Heart left ventricle (tissue), 16 donors: ENCODE results near the gene FAM227A. TPM values are rescaled to one million over a fixed set of nuclear protein-coding genes. Genes with fewer than 3 reads are reported as not detected.

Experiments used
- ATAC-seq, 4 donors: fragments of 200-7000 bp; cut with Tn5 transposase; one replicate each; pipeline ENCODE4 v1.9.1; 2020 to 2022; ENCODE audit warnings: moderate library complexity in 4 of 4, mild to moderate bottlenecking in 3 of 4, moderate number of reproducible peaks in 1 of 4
- DNase-seq, 5 donors: peaks; one replicate each; pipeline ENCODE4 v3.0.0-alpha.2; 2020
- H3K27ac ChIP-seq, 12 donors: fragments of 200-600 bp; sonication (generic) in 4 of 12; one replicate each; pipeline versions ENCODE4 v1.5.0 to v1.8.0; 2016 to 2022; ENCODE audit warnings: mild to moderate bottlenecking in 2 of 12
- H3K27me3 ChIP-seq, 9 donors: fragments of 200-600 bp; sonication (generic) in 2 of 9; one replicate each; pipeline versions ENCODE4 v1.5.1 to v1.8.0; 2016 to 2022; ENCODE audit warnings: mild to moderate bottlenecking in 3 of 9
- H3K36me3 ChIP-seq, 9 donors: fragments of 200-600 bp; sonication (generic) in 2 of 9; one replicate each; pipeline versions ENCODE4 v1.5.0 to v1.8.0; 2018 to 2022; ENCODE audit warnings: mild to moderate bottlenecking in 2 of 9
- H3K4me1 ChIP-seq, 12 donors: fragments of 200-600 bp; sonication (generic) in 4 of 12; one replicate each; pipeline versions ENCODE4 v1.5.0 to v1.8.0; 2016 to 2022; ENCODE audit warnings: mild to moderate bottlenecking in 3 of 12
- H3K4me3 ChIP-seq, 12 donors: fragments of 200-600 bp; sonication (generic) in 4 of 12; one replicate each; pipeline versions ENCODE4 v1.5.0 to v1.8.0; 2017 to 2022; ENCODE audit warnings: mild to moderate bottlenecking in 9 of 12, moderate library complexity in 4 of 12
- H3K9me3 ChIP-seq, 12 donors: fragments of 200-600 bp; sonication (generic) in 4 of 12; one replicate each; pipeline versions ENCODE4 v1.5.0 to v1.8.0; 2016 to 2022; ENCODE audit warnings: mild to moderate bottlenecking in 1 of 12
- CTCF ChIP-seq, 12 donors: fragments of 200-600 bp; sonication (generic) in 4 of 12; IDR thresholded peaks; one replicate each; pipeline versions ENCODE4 v1.5.0 to v1.8.0; 2018 to 2022; ENCODE audit warnings: antibody characterized with exemption in 12 of 12, mild to moderate bottlenecking in 5 of 12
- POLR2A ChIP-seq, 2 donors: fragments of 450-650 bp; IDR thresholded peaks; one replicate each; pipeline ENCODE4 v1.6.1; 2017; ENCODE audit warnings: antibody characterized with exemption in 2 of 2, mild to moderate bottlenecking in 2 of 2, moderate library complexity in 2 of 2
- whole genome bisulfite sequencing, 4 donors: extraction: QIAGEN DNeasy Blood & Tissue Kit in 2 of 4; methylation state at CpG; one replicate each; pipeline versions ENCODE4 v1.1.5 to v1.1.7; 2013 to 2018; 5-methylcytosine and 5-hydroxymethylcytosine counted together
- intact Hi-C, 10 donors: fragments of 100-400 bp; cut with DNase I; formaldehyde crosslinking; loops; one replicate each; pipeline versions ENCODE4 v1.11.1 to v1.14.2; 2022
- polyA plus RNA-seq, 2 donors: library from polyadenylated mRNA; stranded (reverse); fragments of 200-250 nt; gene quantifications; one replicate each; pipeline ENCODE4 v1.2.3, GENCODE V29; 2013
- total RNA-seq, 9 donors: library from RNA; depleted of rRNA in 2 of 9; stranded (reverse); fragments of >200 nt in 2 of 9; fragmentation: NEBNext Ultra II Directional in 3 of 9; extraction: Animal tissue kit (Norgen Biotek cat#: 25700) in 3 of 9; gene quantifications; one replicate each; pipeline versions ENCODE4 v1.1.0 to v1.2.4, GENCODE V29; 2016 to 2023
- donor health status: ischemic (EF 13 %, LVEDD 7.1; RV severe dilation, severe dysfunction).
- donor health status: healthy with polysubstance abuse.
- donor health status: DM: no; HTN: yes; CAD: no.
- donor health status: DM: no; HTN: no; CAD: no.
- donor health status: ischemic (EF 25% LVEDD 6.9; RV normal size, moderate dysfunction).
- donor health status: ischemic (EF 25% LVEDD 5.7; RV mildly dilated, moderate dysfunction).
- donor health status: healthy.
- donor health status: DM: yes; HTN: yes; CAD: no.
- donor health status: ischemic (EF 35%, LVEDD 5.7; RV mildly dilated, moderate dysfunction).
- donor health status: nonischemic (EF 11% LVEDD 7.7; RV severe dilation, severe dysfunction).
- donor health status: DM: yes; HTN: yes; CAD: no.
- donor health status: PGD.
- donor health status: ischemic (EF 29% LVEDD 5.4; RV normal size, mild dysfunction).
- donor health status: nonischemic (EF 23%, LVEDD 6.1; RV moderate dilation, normal function).

FAM227A gene
- total and polyA plus RNA-seq, 11 donors: 0.16 to 1.0 (median 0.36) TPM

- no peak for TF ChIP-seq POLR2A (IDR thresholded peaks at IDR 0.05)
- TF ChIP-seq CTCF (IDR thresholded peaks at IDR 0.05): no peak
- Histone ChIP-seq H3K27me3 (no peaks in the 10 kb centered on the region), H3K36me3 (peaks cover 0 to 45% (median 30%) of the 10 kb centered on the region in 9 donors), H3K9me3 (no peaks in the 10 kb centered on the region), H3K4me3 (no peak overlapping the region), H3K4me1 (no peaks in the 10 kb centered on the region), H3K27ac (peak overlapping the region in 1 of 12 donors; percentile 25)
- intact Hi-C loops: loop anchor here in 2 of 10 donors (10.0 kb wide), 2 partner anchors 610 to 620 kb away; partner anchors contain the start of gene PICK1 (in 1 of the 2)
- no peak for DNase-seq
- 59 to 86% (median 71%) methylated on average over 5 of the region's 5 CpGs for WGBS, 4 donors
- peak; percentile 18 to 53 (median 32) for ATAC-seq
Measured at GRCh38 chr22:38674888-38675287, 18.7 kb upstream of the FAM227A start.

- ATAC-seq (no peak), DNase-seq (no peak)
- no peaks in the 10 kb centered on the region for H3K27me3 ChIP-seq
- TF ChIP-seq POLR2A (IDR thresholded peaks at IDR 0.05): no peak
- TF ChIP-seq CTCF (IDR thresholded peaks at IDR 0.05): no peak
- peaks cover 0 to 24% (median 15%) of the 10 kb centered on the region in 12 donors for H3K4me1 ChIP-seq
- peak overlapping the region; percentile 68 to 95 (median 91) for H3K4me3 ChIP-seq
- no peaks in the 10 kb centered on the region for H3K9me3 ChIP-seq
- peak overlapping the region in 11 of 12 donors; percentile 89 to 99 (median 93) for H3K27ac ChIP-seq
- WGBS, 4 donors: 10 to 22% (median 11%) methylated on average over 15 to 16 of the region's 16 CpGs
- H3K36me3 ChIP-seq: peaks cover 0 to 14% (median 8%) of the 10 kb centered on the region in 9 donors
- intact Hi-C loops: no loop called here
Measured at GRCh38 chr22:38657045-38657909, 1.1 kb upstream of the FAM227A start.

GRCh38 chr22:38655519-38656255 is 505 bp downstream of the FAM227A start:
- ATAC-seq (peak in 2 of 4 donors; percentile 1 to 7), DNase-seq (peak in 1 of 5 donors; percentile 28)
- WGBS, 4 donors: 6 to 7% (median 7%) methylated on average over 22 of the region's 22 CpGs
- Histone ChIP-seq H3K9me3 (no peaks in the 10 kb centered on the region), H3K27me3 (no peaks in the 10 kb centered on the region), H3K4me3 (peak overlapping the region; percentile 68 to 95 (median 91)), H3K4me1 (peaks cover 0 to 24% (median 15%) of the 10 kb centered on the region in 12 donors), H3K36me3 (no peaks in the 10 kb centered on the region), H3K27ac (peak overlapping the region; percentile 89 to 99 (median 94))
- no peak for TF ChIP-seq POLR2A (IDR thresholded peaks at IDR 0.05)
- TF ChIP-seq CTCF (IDR thresholded peaks at IDR 0.05): no peak
- intact Hi-C loops: no loop called here

- TF ChIP-seq CTCF (IDR thresholded peaks at IDR 0.05) (no peak), POLR2A (IDR thresholded peaks at IDR 0.05) (no peak)
- no peak for DNase-seq
- Histone ChIP-seq H3K4me1 (peaks cover 0 to 22% (median 15%) of the 10 kb centered on the region in 12 donors), H3K27ac (no peak overlapping the region), H3K27me3 (no peaks in the 10 kb centered on the region), H3K9me3 (no peaks in the 10 kb centered on the region), H3K4me3 (no peak overlapping the region), H3K36me3 (no peaks in the 10 kb centered on the region)
- 92 to 98% (median 96%) methylated on average over 8 of the region's 8 CpGs for WGBS, 4 donors
- intact Hi-C loops: no loop called here
- ATAC-seq: no peak
Measured at GRCh38 chr22:38653741-38654140, 2.5 kb downstream of the FAM227A start.
